Bronchial epithelial cell (primary cell): Measurements from ENCODE around the gene LUZP2. TPM values are rescaled to one million over a fixed set of nuclear protein-coding genes. Genes with fewer than 3 reads are reported as not detected.

Experiments
- DNase-seq: peaks from one replicate; pipeline ENCODE4 v3.0.0-alpha.2; 2010; ENCODE audit warnings: low read depth
- FAIRE-seq: peaks from 2 replicates; lab custom pipeline; 2011; peaks lifted over from hg19 to GRCh38; lab: Jason Lieb, UNC
- H3K27me3 ChIP-seq: 2 replicates; pipeline ENCODE4 v1.5.1; 2011; ENCODE audit warnings: low read length; ENCODE audit not compliant: control insufficient read depth, insufficient read depth
- H3K36me3 ChIP-seq: 2 replicates; pipeline ENCODE4 v1.5.1; 2011; ENCODE audit warnings: low read length; ENCODE audit not compliant: control insufficient read depth, insufficient read depth
- H3K4me3 ChIP-seq: 2 replicates; pipeline ENCODE4 v1.5.1; 2011; ENCODE audit warnings: mild to moderate bottlenecking, low read depth, low read length, control low read depth
- CTCF ChIP-seq: IDR thresholded peaks from 2 replicates; pipeline ENCODE4 v1.5.1; 2011; ENCODE audit warnings: mild to moderate bottlenecking, moderate library complexity, low read length, control low read depth, inconsistent platforms; ENCODE audit not compliant: insufficient read depth, severe bottlenecking
- total RNA-seq: library from RNA; depleted of rRNA; stranded (reverse); fragments of >200 nt; gene quantifications from 2 replicates; pipeline ENCODE4 v1.2.1, GENCODE V29; 2014

The LUZP2 gene
- total RNA-seq, 1 donor from 2014 or later = not detected

GRCh38 chr11:24866743-24867142 is 369.9 kb downstream of the LUZP2 start:
- Histone ChIP-seq H3K36me3 (no peaks in the 10 kb centered on the region), H3K4me3 (no peak overlapping the region), H3K27me3 (no peaks in the 10 kb centered on the region)
- TF ChIP-seq CTCF = no peak
- FAIRE-seq = no peak
- no peak for DNase-seq

- no peaks in the 10 kb centered on the region for H3K27me3 ChIP-seq
- no peaks in the 10 kb centered on the region for H3K36me3 ChIP-seq
- no peak for FAIRE-seq
- TF ChIP-seq CTCF = no peak
- DNase-seq = no peak
- H3K4me3 ChIP-seq = no peak overlapping the region
Observed at GRCh38 chr11:24870048-24870447, 373.2 kb downstream of the LUZP2 start.

- no peaks in the 10 kb centered on the region for H3K36me3 ChIP-seq
- H3K4me3 ChIP-seq = no peak overlapping the region
- no peak for TF ChIP-seq CTCF
- DNase-seq (no peak), FAIRE-seq (no peak)
- no peaks in the 10 kb centered on the region for H3K27me3 ChIP-seq
Observed at GRCh38 chr11:24872186-24872585, 375.3 kb downstream of the LUZP2 start.

GRCh38 chr11:24872651-24873311 is 375.9 kb downstream of the LUZP2 start:
- Histone ChIP-seq H3K27me3 (no peaks in the 10 kb centered on the region), H3K4me3 (no peak overlapping the region), H3K36me3 (no peaks in the 10 kb centered on the region)
- DNase-seq = no peak
- FAIRE-seq = no peak
- TF ChIP-seq CTCF = no peak

GRCh38 chr11:24880962-24881361 is 384.1 kb downstream of the LUZP2 start:
- FAIRE-seq (no peak), DNase-seq (no peak)
- Histone ChIP-seq H3K36me3 (no peaks in the 10 kb centered on the region), H3K4me3 (no peak overlapping the region), H3K27me3 (no peaks in the 10 kb centered on the region)
- no peak for TF ChIP-seq CTCF
